Ascending aorta (tissue), 2 donors: ENCODE results near the gene VWC2L. TPM values are rescaled to one million over a fixed set of nuclear protein-coding genes. Genes with fewer than 3 reads are reported as not detected.

ENCODE experiments used
- DNase-seq, 2 donors: peaks; one replicate each; pipeline ENCODE4 v3.0.0-alpha.2; 2019; ENCODE audit warnings: low spot score in 2 of 2
- H3K27ac ChIP-seq, 2 donors: fragments of 200-600 bp; sonication (generic); one replicate each; pipeline ENCODE4 v1.5.1; 2016 to 2017; ENCODE audit warnings: mild to moderate bottlenecking in 1 of 2
- H3K27me3 ChIP-seq: fragments of 200-600 bp; sonication (generic); one replicate; pipeline ENCODE4 v1.5.1; 2017
- H3K36me3 ChIP-seq, 2 donors: fragments of 200-600 bp; sonication (generic); one replicate each; pipeline ENCODE4 v1.5.1; 2016
- H3K4me1 ChIP-seq, 2 donors: fragments of 200-600 bp; sonication (generic); one replicate each; pipeline ENCODE4 v1.5.1; 2016 to 2017; ENCODE audit warnings: mild to moderate bottlenecking in 1 of 2
- H3K4me3 ChIP-seq, 2 donors: fragments of 200-600 bp; sonication (generic); one replicate each; pipeline ENCODE4 v1.5.1; 2016 to 2017; ENCODE audit warnings: mild to moderate bottlenecking in 1 of 2
- H3K9me3 ChIP-seq, 2 donors: fragments of 200-600 bp; sonication (generic); one replicate each; pipeline ENCODE4 v1.5.1; 2016
- intact Hi-C: fragments of 100-400 bp; cut with DNase I; formaldehyde crosslinking; loops from one replicate; pipeline ENCODE4 v1.15.1; 2023
- total RNA-seq: library from RNA; depleted of rRNA; stranded (reverse); fragments of >200 nt; gene quantifications from one replicate; pipeline ENCODE4 v1.1.0, GENCODE V29; 2016
- TF ChIP-seq, protein P1 (sequence below), 3 experiments: fragments of 200-600 bp in 2 of 3; fragments of 450-650 bp in 1 of 3; sonication (generic) in 2 of 3; IDR thresholded peaks; one replicate each; pipeline ENCODE4 v1.5.1; 2016 to 2019; ENCODE audit warnings: antibody characterized with exemption in 3 of 3, mild to moderate bottlenecking in 1 of 3, moderate library complexity in 1 of 3

Gene VWC2L
- total RNA-seq, 1 donor from 2014 or later = not detected

DNA sequence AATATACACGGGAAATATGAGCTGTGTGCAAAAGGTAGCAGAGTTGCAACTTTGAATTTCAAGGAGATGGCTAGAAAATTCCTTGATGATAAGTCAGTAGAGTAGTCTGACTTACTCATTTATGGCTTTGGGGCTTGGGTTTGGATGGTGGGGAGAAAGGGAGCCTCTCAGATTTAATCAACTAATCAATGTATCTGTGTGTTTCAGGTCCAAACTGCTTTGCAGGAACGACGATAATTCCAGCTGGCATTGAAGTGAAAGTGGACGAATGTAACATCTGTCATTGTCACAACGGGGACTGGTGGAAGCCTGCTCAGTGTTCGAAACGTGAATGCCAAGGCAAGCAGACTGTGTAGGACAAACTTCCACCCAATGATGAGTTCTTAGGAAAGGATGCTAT lies 164.6 kb downstream of the VWC2L start:
- Histone ChIP-seq H3K36me3 (no peaks in the 10 kb centered on the region), H3K9me3 (no peaks in the 10 kb centered on the region), H3K4me3 (no peak overlapping the region), H3K27ac (no peak overlapping the region), H3K4me1 (peaks cover 0 to 6% of the 10 kb centered on the region in 2 donors), H3K27me3 (no peaks in the 10 kb centered on the region)
- TF ChIP-seq, protein P1, sequence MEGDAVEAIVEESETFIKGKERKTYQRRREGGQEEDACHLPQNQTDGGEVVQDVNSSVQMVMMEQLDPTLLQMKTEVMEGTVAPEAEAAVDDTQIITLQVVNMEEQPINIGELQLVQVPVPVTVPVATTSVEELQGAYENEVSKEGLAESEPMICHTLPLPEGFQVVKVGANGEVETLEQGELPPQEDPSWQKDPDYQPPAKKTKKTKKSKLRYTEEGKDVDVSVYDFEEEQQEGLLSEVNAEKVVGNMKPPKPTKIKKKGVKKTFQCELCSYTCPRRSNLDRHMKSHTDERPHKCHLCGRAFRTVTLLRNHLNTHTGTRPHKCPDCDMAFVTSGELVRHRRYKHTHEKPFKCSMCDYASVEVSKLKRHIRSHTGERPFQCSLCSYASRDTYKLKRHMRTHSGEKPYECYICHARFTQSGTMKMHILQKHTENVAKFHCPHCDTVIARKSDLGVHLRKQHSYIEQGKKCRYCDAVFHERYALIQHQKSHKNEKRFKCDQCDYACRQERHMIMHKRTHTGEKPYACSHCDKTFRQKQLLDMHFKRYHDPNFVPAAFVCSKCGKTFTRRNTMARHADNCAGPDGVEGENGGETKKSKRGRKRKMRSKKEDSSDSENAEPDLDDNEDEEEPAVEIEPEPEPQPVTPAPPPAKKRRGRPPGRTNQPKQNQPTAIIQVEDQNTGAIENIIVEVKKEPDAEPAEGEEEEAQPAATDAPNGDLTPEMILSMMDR (IDR thresholded peaks at IDR 0.05) = no peak
- DNase-seq = no peak
- intact Hi-C loops = no loop called here

DNA sequence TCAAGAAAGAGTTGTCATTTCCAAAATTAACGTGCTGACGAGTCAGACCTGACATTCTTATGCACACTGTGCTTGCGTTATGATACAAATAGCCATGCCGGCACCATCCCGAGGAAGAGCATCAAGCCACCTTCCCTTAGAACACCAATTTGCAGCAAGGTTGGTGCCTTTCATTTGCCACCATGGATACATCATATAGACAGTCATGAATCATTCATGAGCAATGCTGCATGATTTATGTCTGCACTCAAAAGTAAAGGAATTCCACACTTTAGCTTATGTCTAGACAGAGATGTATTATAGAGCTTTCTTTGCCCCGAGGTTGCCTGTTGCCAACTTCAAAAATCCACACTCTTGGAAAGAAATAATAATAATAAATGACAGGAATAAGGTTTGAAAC lies 166.9 kb downstream of the VWC2L start:
- intact Hi-C loops = no loop called here
- H3K27ac ChIP-seq = no peak overlapping the region
- DNase-seq = no peak
- H3K36me3 ChIP-seq = no peaks in the 10 kb centered on the region
- H3K4me3 ChIP-seq = no peak overlapping the region
- H3K4me1 ChIP-seq = peaks cover 0 to 6% of the 10 kb centered on the region in 2 donors
- no peaks in the 10 kb centered on the region for H3K27me3 ChIP-seq
- TF ChIP-seq, protein P1 (IDR thresholded peaks at IDR 0.05) = no peak
- no peaks in the 10 kb centered on the region for H3K9me3 ChIP-seq

DNA sequence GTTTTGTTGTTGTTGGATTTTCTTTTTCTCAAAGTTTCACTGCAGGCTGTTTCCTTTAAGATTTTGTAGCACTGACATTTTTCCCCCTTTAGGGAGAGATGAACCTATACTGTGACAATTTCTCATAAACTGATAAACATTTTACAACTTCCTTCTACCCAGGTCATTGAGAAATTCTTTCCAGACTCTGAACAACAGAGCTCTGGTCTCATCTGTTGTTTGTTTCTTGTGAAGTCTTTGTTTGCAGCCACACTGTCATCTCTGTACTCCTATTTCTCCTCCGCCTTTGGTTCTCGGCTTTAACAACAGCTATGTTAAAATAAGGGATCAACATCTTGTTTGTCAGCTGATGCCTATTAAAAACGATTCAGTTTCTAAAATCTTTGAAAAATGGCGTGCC lies 167.6 kb downstream of the VWC2L start:
- intact Hi-C loops = no loop called here
- H3K9me3 ChIP-seq = no peaks in the 10 kb centered on the region
- H3K27ac ChIP-seq = no peak overlapping the region
- no peak overlapping the region for H3K4me3 ChIP-seq
- no peaks in the 10 kb centered on the region for H3K27me3 ChIP-seq
- no peak for DNase-seq
- TF ChIP-seq, protein P1 (IDR thresholded peaks at IDR 0.05) = no peak
- H3K36me3 ChIP-seq = no peaks in the 10 kb centered on the region
- H3K4me1 ChIP-seq = peaks cover 0 to 6% of the 10 kb centered on the region in 2 donors

DNA sequence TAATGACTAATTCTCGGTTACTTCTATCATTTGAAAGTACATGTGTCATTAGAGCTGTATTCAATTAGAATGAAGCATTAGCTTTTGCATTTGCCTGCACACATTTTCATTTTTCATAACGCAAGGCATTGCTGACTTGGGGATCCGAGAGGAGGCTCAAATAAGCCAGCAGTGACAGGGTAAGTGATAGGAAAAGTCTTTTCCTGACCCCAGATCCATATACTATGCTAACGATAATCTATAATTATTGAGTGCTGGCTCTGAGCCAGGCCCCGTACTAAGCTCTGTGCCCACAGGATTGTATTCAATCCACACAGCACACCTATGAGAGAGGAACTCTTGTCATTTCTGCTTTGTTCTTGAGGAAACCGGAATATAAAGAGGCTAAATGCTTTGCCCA lies 168.2 kb downstream of the VWC2L start:
- H3K27me3 ChIP-seq = no peaks in the 10 kb centered on the region
- no peak overlapping the region for H3K4me3 ChIP-seq
- no peak overlapping the region for H3K27ac ChIP-seq
- H3K36me3 ChIP-seq = no peaks in the 10 kb centered on the region
- intact Hi-C loops = no loop called here
- H3K4me1 ChIP-seq = peaks cover 0 to 6% of the 10 kb centered on the region in 2 donors
- H3K9me3 ChIP-seq = no peaks in the 10 kb centered on the region
- TF ChIP-seq, protein P1 (IDR thresholded peaks at IDR 0.05) = no peak
- DNase-seq = no peak

DNA sequence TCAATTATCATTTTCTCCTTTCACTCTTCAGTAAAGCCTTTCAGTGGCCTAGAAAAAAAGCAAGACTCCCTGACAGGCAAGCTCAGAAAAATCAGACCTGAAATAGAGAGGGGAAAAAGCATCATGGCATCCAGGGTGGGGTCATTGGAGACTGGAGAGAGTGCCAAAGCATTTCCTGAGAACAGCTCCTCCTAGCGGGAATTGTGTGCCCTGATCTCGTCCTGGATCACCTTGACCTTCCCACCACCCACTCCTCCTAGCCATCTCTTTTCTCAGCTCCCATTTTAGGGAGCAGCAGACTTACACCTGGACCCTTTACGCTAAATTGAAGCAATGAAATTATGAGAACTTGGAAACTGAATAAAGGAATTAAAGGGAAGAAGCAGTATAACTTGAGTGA lies 176.6 kb downstream of the VWC2L start:
- TF ChIP-seq, protein P1 (IDR thresholded peaks at IDR 0.05) = no peak
- Histone ChIP-seq H3K36me3 (no peaks in the 10 kb centered on the region), H3K4me1 (no peaks in the 10 kb centered on the region), H3K9me3 (no peaks in the 10 kb centered on the region), H3K27me3 (no peaks in the 10 kb centered on the region), H3K27ac (no peak overlapping the region), H3K4me3 (no peak overlapping the region)
- intact Hi-C loops = no loop called here
- DNase-seq = no peak

DNA sequence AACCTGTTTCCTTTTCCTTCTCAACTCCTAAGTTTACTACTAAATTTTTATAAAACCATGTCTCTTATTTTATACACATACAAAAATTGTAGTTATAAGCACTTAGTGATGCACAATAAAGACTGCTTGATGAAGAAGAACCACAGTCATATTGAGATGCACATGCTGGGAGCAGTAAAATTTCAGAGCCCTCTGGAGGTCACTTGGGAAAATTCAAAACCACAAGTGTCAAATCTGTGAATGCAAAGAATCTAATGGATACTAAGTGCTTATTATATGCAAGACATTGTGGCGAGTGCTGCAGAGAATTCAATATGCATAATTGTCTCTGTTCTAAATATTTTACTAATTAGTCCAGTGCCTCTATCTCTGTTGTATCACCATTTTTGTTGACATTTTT lies 180.5 kb downstream of the VWC2L start:
- TF ChIP-seq, protein P1 (IDR thresholded peaks at IDR 0.05) = no peak
- intact Hi-C loops = no loop called here
- no peak for DNase-seq

More for the DNA sequence above, 180.5 kb downstream of the VWC2L start:
- Histone ChIP-seq H3K4me1 (no peaks in the 10 kb centered on the region), H3K9me3 (no peaks in the 10 kb centered on the region), H3K27ac (no peak overlapping the region), H3K36me3 (no peaks in the 10 kb centered on the region), H3K4me3 (no peak overlapping the region), H3K27me3 (no peaks in the 10 kb centered on the region)
